Right lobe of liver (tissue), 4 donors: ENCODE results near the gene ANKRD63.

Experiments used
- POLR2A ChIP-seq: fragments of 450-650 bp; IDR thresholded peaks from one replicate; pipeline ENCODE4 v1.6.1; 2017; ENCODE audit warnings: antibody characterized with exemption, mild to moderate bottlenecking
- TF ChIP-seq, protein P1 (sequence below), 4 donors: fragments of 200-600 bp in 3 of 4; fragments of 450-650 bp in 1 of 4; IDR thresholded peaks; one replicate each; pipeline versions ENCODE4 v1.5.1 to v1.8.0; 2016 to 2022; ENCODE audit warnings: antibody characterized with exemption in 4 of 4, mild to moderate bottlenecking in 2 of 4
- donor health status: DM: no; HTN: no; CAD: no.
- donor health status: DM: no; HTN: no; CAD: no.
- donor health status: DM: no; HTN: yes; CAD: no.

- TF ChIP-seq, protein P1, sequence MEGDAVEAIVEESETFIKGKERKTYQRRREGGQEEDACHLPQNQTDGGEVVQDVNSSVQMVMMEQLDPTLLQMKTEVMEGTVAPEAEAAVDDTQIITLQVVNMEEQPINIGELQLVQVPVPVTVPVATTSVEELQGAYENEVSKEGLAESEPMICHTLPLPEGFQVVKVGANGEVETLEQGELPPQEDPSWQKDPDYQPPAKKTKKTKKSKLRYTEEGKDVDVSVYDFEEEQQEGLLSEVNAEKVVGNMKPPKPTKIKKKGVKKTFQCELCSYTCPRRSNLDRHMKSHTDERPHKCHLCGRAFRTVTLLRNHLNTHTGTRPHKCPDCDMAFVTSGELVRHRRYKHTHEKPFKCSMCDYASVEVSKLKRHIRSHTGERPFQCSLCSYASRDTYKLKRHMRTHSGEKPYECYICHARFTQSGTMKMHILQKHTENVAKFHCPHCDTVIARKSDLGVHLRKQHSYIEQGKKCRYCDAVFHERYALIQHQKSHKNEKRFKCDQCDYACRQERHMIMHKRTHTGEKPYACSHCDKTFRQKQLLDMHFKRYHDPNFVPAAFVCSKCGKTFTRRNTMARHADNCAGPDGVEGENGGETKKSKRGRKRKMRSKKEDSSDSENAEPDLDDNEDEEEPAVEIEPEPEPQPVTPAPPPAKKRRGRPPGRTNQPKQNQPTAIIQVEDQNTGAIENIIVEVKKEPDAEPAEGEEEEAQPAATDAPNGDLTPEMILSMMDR (IDR thresholded peaks at IDR 0.05): no peak
- TF ChIP-seq POLR2A: no peak
Observed at GRCh38 chr15:40286061-40286532, 3.2 kb upstream of the ANKRD63 start.
